Sigmoid colon (tissue), 7 donors: Measurements from ENCODE around the gene ZNG1F. TPM values are rescaled to one million over a fixed set of nuclear protein-coding genes. Genes with fewer than 3 reads are reported as not detected.
"Not testable (repeated sequence)": the region's sequence is repeated elsewhere in the genome, so short reads cannot be mapped to it uniquely, and the experiment has no call there.

Experiments used
- DNase-seq: peaks from one replicate; pipeline ENCODE4 v3.0.0-alpha.2; 2019
- H3K27ac ChIP-seq, 4 donors: fragments of 200-600 bp; sonication (generic); one replicate each; pipeline ENCODE4 v1.5.1; 2016 to 2019; ENCODE audit warnings: mild to moderate bottlenecking in 1 of 4
- H3K27me3 ChIP-seq, 3 donors: fragments of 200-600 bp; sonication (generic); one replicate each; pipeline ENCODE4 v1.5.1; 2019; ENCODE audit warnings: mild to moderate bottlenecking in 1 of 3
- H3K36me3 ChIP-seq, 4 donors: fragments of 200-600 bp; sonication (generic); one replicate each; pipeline ENCODE4 v1.5.1; 2016 to 2019
- H3K4me1 ChIP-seq, 4 donors: fragments of 200-600 bp; sonication (generic); one replicate each; pipeline ENCODE4 v1.5.1; 2017 to 2019
- H3K4me3 ChIP-seq, 4 donors: fragments of 200-600 bp; sonication (generic); one replicate each; pipeline ENCODE4 v1.5.1; 2017 to 2019; ENCODE audit warnings: mild to moderate bottlenecking in 2 of 4, moderate library complexity in 1 of 4
- H3K9me3 ChIP-seq, 4 donors: fragments of 200-600 bp in 3 of 4; sonication (generic) in 3 of 4; one replicate each; pipeline versions ENCODE4 v1.5.1 to v1.6.1; 2013 to 2019
- CTCF ChIP-seq, 4 experiments: fragments of 450-650 bp in 3 of 4; fragments of 200-600 bp in 1 of 4; IDR thresholded peaks; one replicate each; pipeline ENCODE4 v1.5.1; 2016 to 2019; ENCODE audit warnings: antibody characterized with exemption in 4 of 4, mild to moderate bottlenecking in 3 of 4, moderate library complexity in 2 of 4
- WGBS, 2 donors: extraction: QIAGEN DNeasy Blood & Tissue Kit; methylation state at CpG; one replicate each; pipeline ENCODE4 v1.1.7; 2013; 5-methylcytosine and 5-hydroxymethylcytosine counted together
- intact Hi-C: fragments of 100-400 bp; cut with DNase I; formaldehyde crosslinking; loops from one replicate; pipeline ENCODE4 v1.15.1; 2023
- polyA plus RNA-seq, 3 donors: library from polyadenylated mRNA; stranded (reverse); fragments of 200-250 nt; gene quantifications; one replicate each; pipeline ENCODE4 v1.2.3, GENCODE V29; 2013
- total RNA-seq, 4 donors: library from RNA; depleted of rRNA; stranded (reverse); fragments of >200 nt; gene quantifications; one replicate each; pipeline ENCODE4 v1.1.0, GENCODE V29; 2016
- donor health status: healthy with polysubstance abuse.
- donor health status: Bipolar disorder and iron deficiency.
- donor health status: healthy.

ZNG1F gene
- total and polyA plus RNA-seq, 7 donors = 5.0 to 16.6 (median 7.9) TPM

GRCh38 chr9:41095060-41095459, 94.1 kb downstream of the ZNG1F start:
- H3K4me1 ChIP-seq, H3K9me3 ChIP-seq, H3K36me3 ChIP-seq, H3K27ac ChIP-seq, intact Hi-C loops, H3K4me3 ChIP-seq, DNase-seq, H3K27me3 ChIP-seq: not testable (repeated sequence)
- WGBS, 2 donors = 44% methylated on average over 1 of the region's 2 CpGs

DNA sequence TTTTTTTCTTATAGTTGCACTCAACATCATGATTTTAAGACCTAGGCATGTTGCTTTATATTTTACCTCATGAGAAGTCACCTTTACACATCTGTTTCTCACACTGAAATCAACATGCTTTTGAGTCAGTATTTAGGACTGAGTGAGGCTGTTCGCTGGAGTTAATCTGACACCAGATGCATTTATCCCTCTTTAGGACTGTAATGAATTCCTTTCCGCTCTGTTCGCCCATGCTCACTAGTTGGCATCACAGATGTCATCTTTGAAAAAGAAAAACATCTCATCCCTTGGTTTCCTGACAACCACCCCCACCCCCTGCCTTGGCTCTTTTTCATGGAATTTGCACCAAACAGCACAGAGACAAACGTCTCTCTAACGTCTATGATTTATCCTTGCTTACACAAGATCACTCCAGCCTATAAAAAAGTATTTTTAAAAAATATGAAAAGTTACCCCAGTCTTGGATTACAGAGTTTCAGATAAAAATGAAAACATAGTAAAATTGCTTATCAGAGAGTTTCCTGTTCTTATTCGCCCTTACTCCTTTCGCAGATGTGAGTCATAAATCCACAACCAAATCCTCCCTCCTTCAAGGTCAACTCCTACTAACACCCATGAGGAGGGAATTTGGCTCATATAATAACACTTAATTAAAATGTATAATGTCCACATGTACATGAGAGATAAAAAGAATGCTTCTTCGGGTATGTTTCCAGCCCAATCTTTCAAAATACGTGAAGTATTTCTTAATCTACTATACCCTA, 94.9 kb downstream of the ZNG1F start:
- H3K4me3 ChIP-seq, intact Hi-C loops, H3K27me3 ChIP-seq, H3K27ac ChIP-seq, H3K9me3 ChIP-seq, DNase-seq, H3K36me3 ChIP-seq, H3K4me1 ChIP-seq: not testable (repeated sequence)
- 79 to 84% methylated on average over 4 of the region's 9 CpGs for WGBS, 2 donors

DNA sequence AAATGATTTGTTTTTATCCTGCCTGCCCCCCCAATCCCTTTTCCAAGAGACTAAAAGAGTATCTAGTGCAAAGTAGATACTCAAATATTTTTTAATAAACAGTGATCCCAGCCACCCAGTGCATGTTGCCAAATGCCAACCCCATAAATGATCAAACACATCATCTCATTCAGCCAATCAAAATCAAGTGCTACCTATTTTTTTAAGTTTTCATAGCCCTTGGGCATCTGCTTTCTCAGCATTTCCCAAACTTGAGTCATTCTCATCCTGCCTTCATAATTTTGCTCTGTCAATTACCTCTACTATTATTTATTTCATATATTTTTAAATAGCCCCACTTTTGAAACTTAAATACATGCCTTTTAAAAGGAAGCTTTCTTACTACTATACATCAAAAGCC, 98.2 kb downstream of the ZNG1F start:
- H3K36me3 ChIP-seq, H3K9me3 ChIP-seq, intact Hi-C loops, H3K4me1 ChIP-seq, H3K27ac ChIP-seq, H3K27me3 ChIP-seq, H3K4me3 ChIP-seq, DNase-seq: not testable (repeated sequence)

DNA sequence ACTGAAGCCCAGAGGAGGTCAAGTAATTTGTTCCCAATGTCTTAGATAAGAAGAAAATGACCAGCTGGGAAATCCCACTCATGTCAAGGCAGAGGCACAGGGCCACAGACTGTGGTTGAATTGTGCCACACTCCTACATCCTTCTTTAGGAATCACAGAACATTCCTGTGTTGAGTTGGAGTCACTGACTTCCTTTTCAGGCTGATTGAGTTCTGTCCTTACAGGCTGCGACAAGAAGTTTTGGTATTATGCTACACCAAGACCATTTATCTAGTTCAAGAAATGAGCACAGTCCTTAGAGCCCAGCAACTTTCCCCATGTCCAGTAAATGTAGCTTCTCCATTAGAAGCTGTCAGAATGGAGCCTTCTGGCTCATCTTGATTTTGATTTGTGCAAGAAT, 98.7 kb downstream of the ZNG1F start:
- H3K9me3 ChIP-seq, H3K27ac ChIP-seq, intact Hi-C loops, H3K36me3 ChIP-seq, H3K4me1 ChIP-seq, DNase-seq, H3K27me3 ChIP-seq, H3K4me3 ChIP-seq: not testable (repeated sequence)
- WGBS, 2 donors = 63 to 66% methylated on average over 1 of the region's 1 CpG

DNA sequence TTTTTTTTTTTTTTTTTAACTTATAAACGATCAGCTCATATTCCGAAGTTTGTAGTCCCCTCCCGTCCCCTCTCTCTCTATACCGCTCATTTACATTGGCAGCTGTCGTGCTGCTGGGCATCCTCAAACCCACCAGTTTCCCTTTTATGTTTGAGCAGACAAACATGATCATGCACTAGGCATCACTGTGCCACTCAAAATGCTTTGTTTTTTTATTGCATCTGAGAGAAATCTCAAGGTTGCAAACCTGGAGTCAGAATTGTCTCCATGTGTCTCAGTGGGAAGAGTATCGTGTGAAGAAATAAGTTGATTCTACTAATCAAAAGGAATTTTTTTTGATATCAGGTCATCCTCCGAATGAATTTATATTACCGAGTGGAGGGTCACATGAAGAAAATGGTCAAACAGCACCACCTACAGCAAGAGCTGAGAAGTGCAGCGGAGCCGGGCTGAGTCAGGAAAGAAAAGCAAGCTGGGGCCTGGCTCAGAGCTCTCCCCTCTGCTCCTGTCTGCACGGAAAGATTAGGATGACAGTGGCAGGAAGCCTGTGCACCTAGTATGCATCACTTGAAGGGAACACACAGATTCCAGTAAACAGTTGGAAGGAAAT, 100.6 kb downstream of the ZNG1F start:
- peak in 1 of 4 experiments; percentile 55 for TF ChIP-seq CTCF (IDR thresholded peaks at IDR 0.05)
- WGBS, 2 donors = 10 to 12% methylated on average over 9 of the region's 11 CpGs
- H3K27ac ChIP-seq, H3K9me3 ChIP-seq, H3K27me3 ChIP-seq, H3K36me3 ChIP-seq, H3K4me1 ChIP-seq, intact Hi-C loops, DNase-seq, H3K4me3 ChIP-seq: not testable (repeated sequence)

GRCh38 chr9:41087929-41088328, 101.2 kb downstream of the ZNG1F start:
- H3K9me3 ChIP-seq, H3K4me3 ChIP-seq, H3K4me1 ChIP-seq, intact Hi-C loops, H3K27me3 ChIP-seq, H3K36me3 ChIP-seq, H3K27ac ChIP-seq, DNase-seq: not testable (repeated sequence)
- 54 to 68% methylated on average over 5 of the region's 5 CpGs for WGBS, 2 donors

GRCh38 chr9:41087157-41087780, 101.8 kb downstream of the ZNG1F start:
- H3K27ac ChIP-seq, H3K4me3 ChIP-seq, H3K36me3 ChIP-seq, DNase-seq, H3K27me3 ChIP-seq, intact Hi-C loops, H3K9me3 ChIP-seq, H3K4me1 ChIP-seq: not testable (repeated sequence)
- WGBS, 2 donors = 69 to 73% methylated on average over 4 of the region's 5 CpGs

DNA sequence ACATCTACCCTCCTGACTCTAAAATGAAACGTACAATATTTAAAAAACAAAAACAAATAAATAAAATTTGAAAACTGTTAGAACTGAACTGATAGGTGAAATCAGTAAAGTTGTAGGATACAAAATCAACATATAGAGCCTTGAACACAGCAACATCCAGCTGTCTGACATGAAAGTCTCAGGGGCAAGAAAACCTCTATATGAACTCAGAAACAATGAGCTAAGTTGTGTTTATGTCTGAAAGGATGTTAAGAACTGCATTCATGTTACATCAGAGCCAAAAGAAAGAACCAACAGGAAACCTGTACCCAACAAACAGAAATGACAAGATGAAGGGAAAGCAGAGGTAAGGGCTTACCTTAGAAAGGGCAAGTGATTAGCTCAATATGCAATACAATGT, 102.4 kb downstream of the ZNG1F start:
- H3K27me3 ChIP-seq, H3K27ac ChIP-seq, intact Hi-C loops, H3K9me3 ChIP-seq, H3K4me3 ChIP-seq, H3K36me3 ChIP-seq, H3K4me1 ChIP-seq, DNase-seq: not testable (repeated sequence)
- 33% methylated on average over 1 of the region's 1 CpG; no CpG with 5 or more reads in 1 of the 2 donors for WGBS, 2 donors

GRCh38 chr9:41086215-41086614, 102.9 kb downstream of the ZNG1F start:
- H3K27me3 ChIP-seq, DNase-seq, H3K4me3 ChIP-seq, H3K4me1 ChIP-seq, H3K36me3 ChIP-seq, H3K9me3 ChIP-seq, intact Hi-C loops, H3K27ac ChIP-seq: not testable (repeated sequence)
- WGBS, 2 donors = 65 to 72% methylated on average over 3 of the region's 3 CpGs

GRCh38 chr9:41082358-41082757, 106.8 kb downstream of the ZNG1F start:
- DNase-seq = not testable (repeated sequence)
- WGBS, 2 donors = 51 to 58% methylated on average over 4 of the region's 4 CpGs

More at GRCh38 chr9:41082358-41082757, 106.8 kb downstream of the ZNG1F start:
- H3K27me3 ChIP-seq, H3K9me3 ChIP-seq, H3K27ac ChIP-seq, H3K36me3 ChIP-seq, intact Hi-C loops, H3K4me1 ChIP-seq, H3K4me3 ChIP-seq: not testable (repeated sequence)
